ENCODE results near the gene ISL1.

DNA sequence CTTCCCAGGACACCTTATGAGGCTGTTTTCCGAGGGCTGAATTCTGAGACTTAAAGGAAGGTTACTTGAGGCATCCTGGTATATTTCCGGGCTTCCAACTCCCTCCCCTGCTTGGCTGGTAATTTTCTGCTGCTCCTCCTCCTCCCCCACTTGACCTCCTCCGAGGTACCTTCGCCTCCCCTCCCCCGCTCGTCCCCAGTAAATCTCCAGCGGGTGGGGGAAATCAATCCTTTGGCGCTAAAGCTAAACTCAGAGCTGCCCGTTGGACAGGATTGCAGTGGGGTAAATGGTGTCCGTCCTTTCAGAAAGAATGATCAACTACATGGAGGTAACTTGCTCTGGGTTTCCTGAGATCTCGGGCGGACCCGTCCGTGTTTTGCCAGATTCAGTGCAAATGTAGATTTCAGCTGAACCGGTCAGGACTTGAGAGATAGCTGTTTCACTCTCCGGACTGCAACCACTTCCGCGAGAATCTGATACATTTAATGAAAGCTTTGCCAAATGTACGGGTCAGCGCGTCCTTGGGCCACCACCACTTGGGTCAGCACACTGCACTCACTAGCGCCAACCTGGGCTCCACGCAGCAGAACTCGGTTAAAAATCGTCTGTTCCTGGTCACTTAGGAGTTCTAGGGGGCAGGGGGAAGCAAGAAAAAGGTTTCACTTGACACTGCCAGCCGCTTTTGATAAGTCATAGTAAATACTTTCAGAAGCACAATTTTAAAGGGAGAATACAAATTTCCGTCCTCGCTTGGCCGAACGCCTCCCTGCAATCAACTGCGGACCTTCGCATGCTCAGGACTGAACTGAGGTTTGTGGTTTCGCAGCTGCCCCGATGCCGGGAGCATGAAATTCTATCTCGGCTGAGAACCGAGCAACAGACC lies 4.6 kb upstream of the ISL1 start:
- no peak for TF ChIP-seq POLR2A (IDR thresholded peaks at IDR 0.05)
- TF ChIP-seq, protein P1, sequence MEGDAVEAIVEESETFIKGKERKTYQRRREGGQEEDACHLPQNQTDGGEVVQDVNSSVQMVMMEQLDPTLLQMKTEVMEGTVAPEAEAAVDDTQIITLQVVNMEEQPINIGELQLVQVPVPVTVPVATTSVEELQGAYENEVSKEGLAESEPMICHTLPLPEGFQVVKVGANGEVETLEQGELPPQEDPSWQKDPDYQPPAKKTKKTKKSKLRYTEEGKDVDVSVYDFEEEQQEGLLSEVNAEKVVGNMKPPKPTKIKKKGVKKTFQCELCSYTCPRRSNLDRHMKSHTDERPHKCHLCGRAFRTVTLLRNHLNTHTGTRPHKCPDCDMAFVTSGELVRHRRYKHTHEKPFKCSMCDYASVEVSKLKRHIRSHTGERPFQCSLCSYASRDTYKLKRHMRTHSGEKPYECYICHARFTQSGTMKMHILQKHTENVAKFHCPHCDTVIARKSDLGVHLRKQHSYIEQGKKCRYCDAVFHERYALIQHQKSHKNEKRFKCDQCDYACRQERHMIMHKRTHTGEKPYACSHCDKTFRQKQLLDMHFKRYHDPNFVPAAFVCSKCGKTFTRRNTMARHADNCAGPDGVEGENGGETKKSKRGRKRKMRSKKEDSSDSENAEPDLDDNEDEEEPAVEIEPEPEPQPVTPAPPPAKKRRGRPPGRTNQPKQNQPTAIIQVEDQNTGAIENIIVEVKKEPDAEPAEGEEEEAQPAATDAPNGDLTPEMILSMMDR (IDR thresholded peaks at IDR 0.05 in 4 of 5, conservative IDR thresholded peaks at IDR 0.05 in 1 of 5) = no peak

Measured in gastrocnemius medialis (tissue), 4 donors.